ENCODE measurements around the gene DFFA.

DNA sequence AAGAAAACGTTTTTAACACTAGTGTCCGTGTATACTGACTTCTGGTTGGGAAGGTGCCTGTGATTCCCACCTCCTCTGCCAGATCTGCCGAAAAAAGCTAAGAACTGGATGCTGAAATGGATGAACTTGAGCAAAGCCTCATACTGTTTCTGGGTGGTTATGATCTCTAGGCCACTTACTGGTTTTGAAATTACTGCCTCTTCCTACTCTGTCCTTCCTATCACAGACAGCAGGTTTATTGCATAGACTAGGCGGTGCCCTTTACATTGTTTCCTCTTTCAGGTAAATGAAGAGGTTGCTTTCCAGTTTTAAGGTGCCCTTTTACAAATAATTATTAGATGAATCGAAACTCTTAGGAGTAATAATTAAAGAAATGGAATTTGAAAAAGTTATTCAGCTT, 29.9 kb upstream of the DFFA start:
- TF ChIP-seq, protein P1, sequence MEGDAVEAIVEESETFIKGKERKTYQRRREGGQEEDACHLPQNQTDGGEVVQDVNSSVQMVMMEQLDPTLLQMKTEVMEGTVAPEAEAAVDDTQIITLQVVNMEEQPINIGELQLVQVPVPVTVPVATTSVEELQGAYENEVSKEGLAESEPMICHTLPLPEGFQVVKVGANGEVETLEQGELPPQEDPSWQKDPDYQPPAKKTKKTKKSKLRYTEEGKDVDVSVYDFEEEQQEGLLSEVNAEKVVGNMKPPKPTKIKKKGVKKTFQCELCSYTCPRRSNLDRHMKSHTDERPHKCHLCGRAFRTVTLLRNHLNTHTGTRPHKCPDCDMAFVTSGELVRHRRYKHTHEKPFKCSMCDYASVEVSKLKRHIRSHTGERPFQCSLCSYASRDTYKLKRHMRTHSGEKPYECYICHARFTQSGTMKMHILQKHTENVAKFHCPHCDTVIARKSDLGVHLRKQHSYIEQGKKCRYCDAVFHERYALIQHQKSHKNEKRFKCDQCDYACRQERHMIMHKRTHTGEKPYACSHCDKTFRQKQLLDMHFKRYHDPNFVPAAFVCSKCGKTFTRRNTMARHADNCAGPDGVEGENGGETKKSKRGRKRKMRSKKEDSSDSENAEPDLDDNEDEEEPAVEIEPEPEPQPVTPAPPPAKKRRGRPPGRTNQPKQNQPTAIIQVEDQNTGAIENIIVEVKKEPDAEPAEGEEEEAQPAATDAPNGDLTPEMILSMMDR (IDR thresholded peaks at IDR 0.05; ENCODE audit: extremely low read depth in 1 of 2, insufficient read depth in 1 of 2, low read depth in 1 of 2, low read length in 2 of 2): no peak
- TF ChIP-seq JUN (IDR thresholded peaks at IDR 0.05; ENCODE audit: borderline replicate concordance, insufficient read depth, insufficient read length, low read depth): no peak
- no peak for TF ChIP-seq POLR2AphosphoS5 (IDR thresholded peaks at IDR 0.05; ENCODE audit: insufficient read depth, low read depth, low read length)
- no peak for TF ChIP-seq EZH2 (IDR thresholded peaks at IDR 0.05; ENCODE audit: borderline replicate concordance, low read depth, low read length, severe bottlenecking)
- no peak for TF ChIP-seq MAX (IDR thresholded peaks at IDR 0.05; ENCODE audit: insufficient read depth, insufficient read length)
- TF ChIP-seq POLR2A (IDR thresholded peaks at IDR 0.05; ENCODE audit: low read depth, low read length): no peak
- no peak for TF ChIP-seq FOS (IDR thresholded peaks at IDR 0.05; ENCODE audit: borderline replicate concordance, insufficient read depth, low read length)
